ENCODE results near the gene TPSD1. TPM values are rescaled to one million over a fixed set of nuclear protein-coding genes. Genes with fewer than 3 reads are reported as not detected.
"Not testable (repeated sequence)": the region's sequence is repeated elsewhere in the genome, so short reads cannot be mapped to it uniquely, and the experiment has no call there.

The TPSD1 gene
- total RNA-seq, 4 donors from 2014 or later = 0.52 to 2.8 TPM; not detected in 2

DNA sequence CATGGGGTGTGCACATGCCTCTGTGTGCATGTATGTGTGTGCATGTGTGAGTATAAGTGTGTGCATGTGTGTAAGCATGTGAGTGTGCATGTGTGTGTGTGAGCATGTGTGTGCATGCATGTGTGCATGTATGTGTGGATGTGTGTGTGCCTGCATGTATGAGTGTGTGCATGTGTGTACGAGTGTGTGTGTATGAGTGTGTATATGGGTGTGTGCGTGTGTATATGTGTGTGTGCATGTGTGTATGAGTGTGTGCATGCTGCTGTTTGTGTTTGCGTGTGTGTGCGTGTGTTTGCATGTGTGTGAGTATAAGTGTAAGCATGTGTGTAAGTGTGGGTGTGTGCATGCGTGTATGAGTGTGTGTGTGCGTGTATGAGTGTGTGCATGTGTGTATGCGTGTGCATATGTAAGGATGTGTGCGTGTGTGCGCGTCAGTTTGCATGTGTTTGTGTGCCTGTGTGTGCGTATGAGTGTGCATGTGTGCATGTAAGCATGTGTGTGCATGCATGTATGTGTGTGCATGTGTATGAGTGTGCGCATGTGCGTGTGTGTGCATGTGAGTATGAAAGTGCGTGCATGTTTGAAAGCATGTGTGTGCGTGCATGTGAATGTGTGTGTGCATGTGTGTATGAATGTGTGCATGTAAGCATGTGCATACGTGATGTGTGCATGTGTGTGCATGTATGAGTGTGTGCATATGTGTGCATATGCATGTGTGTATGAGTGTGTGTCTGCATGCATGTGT, 8.6 kb downstream of the TPSD1 start:
- intact Hi-C loops (cut with DNase I; ENCODE audit: low total_unique reads) = no loop called here
- Histone ChIP-seq H3K9me3 (no peaks in the 10 kb centered on the region), H3K4me3 (no peak overlapping the region), H3K4me1 (no peaks in the 10 kb centered on the region), H3K27me3 (peaks cover 0 to 13% of the 10 kb centered on the region in 2 donors), H3K27ac (no peak overlapping the region), H3K36me3 (no peaks in the 10 kb centered on the region)
- no peak for DNase-seq
- TF ChIP-seq POLR2A (IDR thresholded peaks at IDR 0.05) = no peak
- TF ChIP-seq, protein P1, sequence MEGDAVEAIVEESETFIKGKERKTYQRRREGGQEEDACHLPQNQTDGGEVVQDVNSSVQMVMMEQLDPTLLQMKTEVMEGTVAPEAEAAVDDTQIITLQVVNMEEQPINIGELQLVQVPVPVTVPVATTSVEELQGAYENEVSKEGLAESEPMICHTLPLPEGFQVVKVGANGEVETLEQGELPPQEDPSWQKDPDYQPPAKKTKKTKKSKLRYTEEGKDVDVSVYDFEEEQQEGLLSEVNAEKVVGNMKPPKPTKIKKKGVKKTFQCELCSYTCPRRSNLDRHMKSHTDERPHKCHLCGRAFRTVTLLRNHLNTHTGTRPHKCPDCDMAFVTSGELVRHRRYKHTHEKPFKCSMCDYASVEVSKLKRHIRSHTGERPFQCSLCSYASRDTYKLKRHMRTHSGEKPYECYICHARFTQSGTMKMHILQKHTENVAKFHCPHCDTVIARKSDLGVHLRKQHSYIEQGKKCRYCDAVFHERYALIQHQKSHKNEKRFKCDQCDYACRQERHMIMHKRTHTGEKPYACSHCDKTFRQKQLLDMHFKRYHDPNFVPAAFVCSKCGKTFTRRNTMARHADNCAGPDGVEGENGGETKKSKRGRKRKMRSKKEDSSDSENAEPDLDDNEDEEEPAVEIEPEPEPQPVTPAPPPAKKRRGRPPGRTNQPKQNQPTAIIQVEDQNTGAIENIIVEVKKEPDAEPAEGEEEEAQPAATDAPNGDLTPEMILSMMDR (IDR thresholded peaks at IDR 0.05) = no peak

DNA sequence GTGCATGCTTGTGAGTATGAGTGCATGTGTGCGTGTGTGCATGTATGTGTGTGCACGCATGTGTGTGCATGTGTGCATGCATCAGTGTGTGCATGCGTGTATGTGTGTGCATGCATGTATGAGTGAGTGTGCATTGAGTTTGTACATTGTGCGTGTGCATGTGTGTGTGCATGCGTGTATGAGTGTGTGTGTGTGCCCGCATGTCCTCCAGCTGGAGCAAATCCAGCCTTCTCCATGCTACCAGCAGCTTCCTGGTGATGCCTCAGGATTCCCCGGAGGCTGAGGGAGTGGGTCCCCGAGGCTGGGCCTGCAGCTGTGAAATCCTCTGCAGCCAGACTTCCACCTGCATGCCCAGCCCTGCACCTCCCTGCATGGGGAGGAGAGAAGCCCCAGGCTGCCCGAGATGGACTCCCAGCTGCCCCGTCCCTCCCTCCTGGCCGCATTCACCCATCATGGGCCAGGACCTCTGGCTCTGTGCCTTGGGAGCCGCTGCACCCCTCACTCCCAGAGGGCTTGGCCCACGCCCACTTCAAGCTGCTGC, 9.3 kb downstream of the TPSD1 start:
- no peak overlapping the region for H3K27ac ChIP-seq
- no peaks in the 10 kb centered on the region for H3K4me1 ChIP-seq
- peaks cover 0 to 13% of the 10 kb centered on the region in 2 donors for H3K27me3 ChIP-seq
- H3K4me3 ChIP-seq = no peak overlapping the region
- no peaks in the 10 kb centered on the region for H3K9me3 ChIP-seq
- DNase-seq = no peak
- H3K36me3 ChIP-seq = no peaks in the 10 kb centered on the region
- intact Hi-C loops (cut with DNase I; ENCODE audit: low total_unique reads) = no loop called here
- TF ChIP-seq POLR2A (IDR thresholded peaks at IDR 0.05) = no peak
- TF ChIP-seq, protein P1 (IDR thresholded peaks at IDR 0.05) = no peak

DNA sequence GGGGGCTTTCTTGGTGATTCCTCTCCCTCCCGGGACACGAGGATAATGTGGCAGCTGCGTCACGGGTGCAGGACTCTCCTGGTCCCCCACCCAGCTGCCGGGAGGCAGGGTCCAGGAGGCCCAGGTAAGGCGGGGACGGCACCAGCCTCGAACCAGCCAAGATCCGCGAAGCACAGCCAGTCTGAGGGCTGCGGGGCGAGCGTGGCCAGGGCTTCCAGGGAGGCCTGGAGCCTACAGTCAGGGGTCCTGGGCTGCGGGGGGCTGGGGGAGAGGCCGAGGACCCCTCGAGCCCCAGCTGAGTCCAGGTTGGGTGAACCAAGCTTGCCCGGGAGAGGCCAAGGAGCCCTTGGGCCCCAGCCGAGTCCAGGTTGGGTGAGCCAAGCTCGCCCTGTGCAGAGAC, 10.0 kb downstream of the TPSD1 start:
- intact Hi-C loops (cut with DNase I; ENCODE audit: low total_unique reads) = no loop called here
- no peak for DNase-seq
- H3K4me1 ChIP-seq = no peaks in the 10 kb centered on the region
- no peaks in the 10 kb centered on the region for H3K9me3 ChIP-seq
- H3K36me3 ChIP-seq = no peaks in the 10 kb centered on the region
- H3K27me3 ChIP-seq = peaks cover 0 to 12% of the 10 kb centered on the region in 2 donors
- H3K27ac ChIP-seq = no peak overlapping the region
- TF ChIP-seq POLR2A (IDR thresholded peaks at IDR 0.05) = no peak
- TF ChIP-seq, protein P1 (IDR thresholded peaks at IDR 0.05) = no peak
- no peak overlapping the region for H3K4me3 ChIP-seq

DNA sequence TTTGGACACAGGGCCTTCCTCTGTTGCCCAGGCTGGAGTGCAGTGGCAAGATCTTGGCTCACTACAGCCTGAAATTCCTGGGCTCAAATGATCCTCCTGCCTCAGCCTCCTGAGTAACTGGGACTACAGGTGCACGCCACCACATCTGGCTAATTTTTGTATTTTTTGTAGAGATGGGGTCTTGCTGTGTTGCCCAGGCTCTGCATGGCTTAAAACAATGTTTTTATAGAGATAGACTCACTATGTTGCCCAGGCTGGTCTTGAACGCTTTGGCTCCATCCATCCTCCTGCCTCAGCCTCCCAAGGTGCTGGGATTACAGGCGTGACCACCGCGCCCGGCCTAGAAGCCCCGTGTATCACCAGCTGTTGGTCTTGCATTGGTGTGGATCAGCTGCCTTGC, 13.5 kb downstream of the TPSD1 start:
- H3K4me3 ChIP-seq; H3K4me1 ChIP-seq; intact Hi-C loops (cut with DNase I; ENCODE audit: low total_unique reads); H3K9me3 ChIP-seq; H3K27me3 ChIP-seq; H3K27ac ChIP-seq; DNase-seq; H3K36me3 ChIP-seq: not testable (repeated sequence)

DNA sequence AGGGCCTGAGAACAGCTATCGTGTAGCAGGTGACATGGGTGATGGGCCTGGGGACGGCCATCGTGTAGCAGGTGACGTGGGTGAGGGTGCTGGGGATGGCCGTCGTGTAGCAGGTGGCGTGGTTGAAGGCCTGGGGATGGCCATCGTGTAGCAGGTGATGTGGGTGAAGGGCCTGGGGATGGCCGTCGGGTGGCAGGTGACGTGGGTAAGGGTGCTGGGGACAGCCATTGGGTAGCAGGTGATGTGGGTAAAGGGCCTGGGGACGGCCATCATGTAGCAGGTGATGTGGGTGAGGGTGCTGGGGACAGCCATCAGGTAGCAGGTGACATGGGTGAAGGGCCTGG, 15.5 kb downstream of the TPSD1 start:
- TF ChIP-seq, protein P1 (IDR thresholded peaks at IDR 0.05) = no peak
- TF ChIP-seq POLR2A (IDR thresholded peaks at IDR 0.05) = no peak
- no peak overlapping the region for H3K4me3 ChIP-seq
- no peak overlapping the region for H3K27ac ChIP-seq
- intact Hi-C loops (cut with DNase I; ENCODE audit: low total_unique reads) = no loop called here
- no peaks in the 10 kb centered on the region for H3K36me3 ChIP-seq
- no peaks in the 10 kb centered on the region for H3K9me3 ChIP-seq
- H3K4me1 ChIP-seq = peaks cover 0 to 6% of the 10 kb centered on the region in 2 donors
- no peaks in the 10 kb centered on the region for H3K27me3 ChIP-seq
- DNase-seq = no peak

DNA sequence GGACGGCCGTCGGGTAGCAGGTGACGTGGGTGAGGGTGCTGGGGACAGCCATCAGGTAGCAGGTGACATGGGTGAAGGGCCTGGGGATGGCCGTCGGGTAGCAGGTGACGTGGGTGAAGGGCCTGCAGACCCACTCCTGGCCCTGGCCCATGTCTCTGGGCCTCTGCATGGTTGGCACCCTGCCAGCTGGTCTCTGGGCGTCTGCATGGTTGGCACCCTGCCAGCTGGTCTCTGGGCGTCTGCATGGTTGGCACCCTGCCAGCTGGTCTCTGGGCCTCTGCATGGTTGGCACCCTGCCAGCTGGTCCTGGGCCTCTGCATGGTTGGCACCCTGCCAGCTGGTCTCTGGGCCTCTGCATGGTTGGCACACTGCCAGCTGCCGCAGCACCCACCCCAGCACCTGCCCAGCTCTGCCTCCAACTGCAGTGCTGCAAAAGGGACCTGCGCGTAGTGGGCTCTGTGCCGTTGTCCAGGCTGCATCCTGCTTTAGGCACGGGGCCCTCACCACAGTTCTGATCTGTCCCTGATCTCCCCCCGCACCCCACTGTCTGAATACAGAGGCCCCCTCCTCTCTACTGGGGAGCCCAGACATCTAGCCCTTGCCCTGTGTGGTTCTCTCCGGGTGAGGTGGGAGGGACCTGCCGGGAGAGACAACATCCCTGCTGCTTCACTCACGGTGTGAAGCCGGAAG, 16.0 kb downstream of the TPSD1 start:
- H3K27me3 ChIP-seq, H3K4me3 ChIP-seq: not testable (repeated sequence)
- peak in 1 of 2 donors; percentile 35 for DNase-seq

More for the DNA sequence above, 16.0 kb downstream of the TPSD1 start:
- H3K9me3 ChIP-seq; H3K4me1 ChIP-seq; H3K36me3 ChIP-seq; intact Hi-C loops (cut with DNase I; ENCODE audit: low total_unique reads); H3K27ac ChIP-seq: not testable (repeated sequence)

Measured in uterus (tissue), 4 donors.